ENCODE data around the gene FGF18. TPM values are rescaled to one million over a fixed set of nuclear protein-coding genes. Genes with fewer than 3 reads are reported as not detected.
"Not testable (repeated sequence)": the region's sequence is repeated elsewhere in the genome, so short reads cannot be mapped to it uniquely, and the experiment has no call there.

The FGF18 gene, protein sequence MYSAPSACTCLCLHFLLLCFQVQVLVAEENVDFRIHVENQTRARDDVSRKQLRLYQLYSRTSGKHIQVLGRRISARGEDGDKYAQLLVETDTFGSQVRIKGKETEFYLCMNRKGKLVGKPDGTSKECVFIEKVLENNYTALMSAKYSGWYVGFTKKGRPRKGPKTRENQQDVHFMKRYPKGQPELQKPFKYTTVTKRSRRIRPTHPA
- total RNA-seq: under 1 TPM; 0.68 to 0.79 TPM
- polyA plus RNA-seq (ENCODE audit: insufficient read depth, low read depth, low replicate concordance): 1.6 TPM
- long read RNA-seq, donor 1, transcript FGF18-201 (5 exons, 1,986 nt): major isoform, 6 of 6 reads
- long read RNA-seq, donor 1, partial matches to known transcripts: 0 of 6 reads
- long read RNA-seq, donor 1, other reads (novel, unspliced or antisense): 0 of 6 reads
- long read RNA-seq, donor 2, partial matches to known transcripts: 0 of 1 reads
- long read RNA-seq, donor 2, other reads (novel, unspliced or antisense): 0 of 1 reads

DNA sequence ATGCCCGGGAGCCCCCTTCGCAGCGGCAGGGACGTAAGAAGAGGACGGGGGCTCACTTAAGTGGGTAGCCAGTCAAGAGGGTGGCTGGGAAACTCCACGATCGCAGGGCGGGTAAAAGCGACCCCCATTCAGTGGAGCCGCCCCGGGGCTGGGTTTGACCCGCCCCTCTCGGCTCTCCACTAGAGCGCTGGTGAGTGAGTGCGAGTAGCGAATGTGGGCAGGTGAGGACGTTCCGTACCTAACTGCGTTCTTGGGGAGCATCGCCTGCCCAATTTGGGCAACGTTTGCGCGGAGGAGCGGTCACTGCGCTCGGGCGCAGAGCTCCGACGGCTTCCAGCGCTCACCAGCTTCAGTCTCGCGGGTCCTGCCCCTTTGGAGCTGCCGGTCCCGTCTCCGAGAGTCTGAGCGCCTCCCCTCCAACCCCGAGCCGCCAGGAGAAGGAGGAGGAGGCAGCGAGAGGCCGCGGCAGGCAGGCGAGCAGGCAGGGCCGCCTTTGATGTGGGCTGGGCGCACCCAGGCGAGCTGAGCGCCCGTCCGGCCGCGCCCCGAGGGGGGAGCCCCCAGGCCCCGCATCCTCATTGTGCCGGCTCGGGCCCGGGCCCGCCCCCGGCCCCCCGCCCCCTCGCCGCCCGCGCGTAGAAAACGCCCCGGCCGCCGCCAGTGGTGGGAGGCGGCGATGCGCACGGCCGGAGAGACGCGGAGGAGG, at the start of gene FGF18:
FGF18 (plus strand) TSS at position 666 of the 706 bp plus-strand sequence. CDS start 553 bp downstream, outside the sequence.
- Histone ChIP-seq H3K27ac (no peak within 1 kb of the TSS), H3K9me3 (no peaks in the 10 kb centered on the region), H3K4me1 (peaks cover 20% of the 10 kb centered on the region), H3K4me3 (peak within 1 kb of the TSS; percentile 42 to 49), H3K27me3 (no peaks in the 10 kb centered on the region), H3K36me3 (ENCODE audit: low read depth, missing control alignments) (no peaks in the 10 kb centered on the region)
- DNase-seq: peak; percentile 32
- TF ChIP-seq, protein P1, sequence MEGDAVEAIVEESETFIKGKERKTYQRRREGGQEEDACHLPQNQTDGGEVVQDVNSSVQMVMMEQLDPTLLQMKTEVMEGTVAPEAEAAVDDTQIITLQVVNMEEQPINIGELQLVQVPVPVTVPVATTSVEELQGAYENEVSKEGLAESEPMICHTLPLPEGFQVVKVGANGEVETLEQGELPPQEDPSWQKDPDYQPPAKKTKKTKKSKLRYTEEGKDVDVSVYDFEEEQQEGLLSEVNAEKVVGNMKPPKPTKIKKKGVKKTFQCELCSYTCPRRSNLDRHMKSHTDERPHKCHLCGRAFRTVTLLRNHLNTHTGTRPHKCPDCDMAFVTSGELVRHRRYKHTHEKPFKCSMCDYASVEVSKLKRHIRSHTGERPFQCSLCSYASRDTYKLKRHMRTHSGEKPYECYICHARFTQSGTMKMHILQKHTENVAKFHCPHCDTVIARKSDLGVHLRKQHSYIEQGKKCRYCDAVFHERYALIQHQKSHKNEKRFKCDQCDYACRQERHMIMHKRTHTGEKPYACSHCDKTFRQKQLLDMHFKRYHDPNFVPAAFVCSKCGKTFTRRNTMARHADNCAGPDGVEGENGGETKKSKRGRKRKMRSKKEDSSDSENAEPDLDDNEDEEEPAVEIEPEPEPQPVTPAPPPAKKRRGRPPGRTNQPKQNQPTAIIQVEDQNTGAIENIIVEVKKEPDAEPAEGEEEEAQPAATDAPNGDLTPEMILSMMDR (IDR thresholded peaks at IDR 0.05): no peak
- no peak for TF ChIP-seq POLR2A (IDR thresholded peaks at IDR 0.05)
- 0% methylated on average over 38 of the region's 74 CpGs; no CpG with 5 or more reads in 1 of the 2 donors for WGBS, 2 donors
- intact Hi-C loops (cut with DNase I; ENCODE audit: low total_unique reads): no loop called here

DNA sequence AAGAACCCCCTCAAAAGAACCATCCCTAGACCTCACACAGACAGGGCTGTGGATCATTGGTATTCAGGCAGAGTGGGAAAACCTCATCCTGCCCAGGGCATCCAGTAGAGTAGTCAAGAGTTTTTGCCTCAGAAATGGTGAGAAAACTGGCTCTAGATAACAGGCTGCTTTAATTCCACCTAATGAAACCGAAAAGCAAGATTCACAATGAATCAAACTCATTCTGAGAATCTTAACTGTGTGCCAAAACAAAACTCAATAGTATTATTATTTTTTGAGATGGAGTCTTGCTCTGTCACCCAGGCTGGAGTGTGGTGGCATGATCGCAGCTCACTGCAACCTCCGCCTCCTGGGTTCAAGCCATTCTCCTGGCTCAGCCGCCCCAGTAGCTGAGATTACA, 49.5 kb upstream of the FGF18 start:
- no peaks in the 10 kb centered on the region for H3K4me1 ChIP-seq
- no peak for TF ChIP-seq POLR2A (IDR thresholded peaks at IDR 0.05)
- TF ChIP-seq, protein P1 (IDR thresholded peaks at IDR 0.05): no peak
- no peaks in the 10 kb centered on the region for H3K9me3 ChIP-seq
- WGBS, 2 donors: 90 to 93% methylated on average over 4 of the region's 4 CpGs
- intact Hi-C loops (cut with DNase I; ENCODE audit: low total_unique reads): no loop called here
- H3K4me3 ChIP-seq: no peak overlapping the region
- no peak overlapping the region for H3K27ac ChIP-seq
- no peaks in the 10 kb centered on the region for H3K27me3 ChIP-seq
- no peaks in the 10 kb centered on the region for H3K36me3 ChIP-seq (ENCODE audit: low read depth, missing control alignments)
- DNase-seq: no peak

DNA sequence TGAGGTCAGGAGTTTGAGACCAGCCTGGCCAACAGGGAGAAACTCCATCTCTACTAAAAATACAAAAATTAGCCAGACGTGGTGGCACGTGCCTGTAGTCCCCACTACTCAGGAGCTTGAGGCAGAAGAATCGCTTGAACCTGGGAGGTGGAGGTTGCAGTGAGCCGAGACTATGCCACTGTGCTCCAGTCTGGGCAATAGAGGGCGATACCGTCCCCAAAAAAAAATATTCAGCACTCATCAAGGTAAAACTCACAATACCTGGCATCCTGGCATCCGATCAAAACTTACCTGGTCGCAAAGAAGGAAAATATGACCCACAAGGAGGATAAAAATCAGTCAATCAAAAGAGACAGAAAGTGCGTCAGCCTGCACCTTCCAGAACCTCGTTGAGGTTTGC, 48.6 kb upstream of the FGF18 start:
- WGBS, 2 donors: 63 to 74% methylated on average over 10 of the region's 10 CpGs
- H3K36me3 ChIP-seq (ENCODE audit: low read depth, missing control alignments); H3K4me1 ChIP-seq; DNase-seq; H3K4me3 ChIP-seq; H3K27me3 ChIP-seq; intact Hi-C loops (cut with DNase I; ENCODE audit: low total_unique reads); H3K9me3 ChIP-seq; H3K27ac ChIP-seq: not testable (repeated sequence)

DNA sequence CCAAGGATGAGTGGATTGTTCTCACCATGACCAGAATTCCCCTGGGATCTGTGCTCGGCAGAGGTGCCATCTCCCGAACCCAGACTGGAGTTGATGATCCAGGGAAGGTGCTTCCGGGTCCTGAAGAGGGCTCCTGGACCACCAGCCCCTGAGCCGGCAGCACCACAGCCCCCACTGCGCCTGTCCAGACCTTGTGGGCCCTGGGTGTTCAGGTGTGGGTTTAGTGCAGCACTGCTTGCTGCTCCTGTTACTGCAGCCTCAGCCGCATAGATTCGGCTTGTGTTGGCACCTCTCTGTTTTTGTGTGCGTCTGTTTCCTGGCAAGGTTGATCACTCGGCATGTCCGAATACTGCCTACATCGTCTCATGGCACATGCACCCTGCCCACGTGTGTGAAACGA, 48.1 kb upstream of the FGF18 start:
- H3K4me1 ChIP-seq: no peaks in the 10 kb centered on the region
- no peak for DNase-seq
- WGBS, 2 donors: 88% methylated on average over 13 of the region's 13 CpGs
- H3K27me3 ChIP-seq: no peaks in the 10 kb centered on the region
- intact Hi-C loops (cut with DNase I; ENCODE audit: low total_unique reads): no loop called here
- H3K27ac ChIP-seq: no peak overlapping the region
- no peaks in the 10 kb centered on the region for H3K9me3 ChIP-seq
- H3K36me3 ChIP-seq (ENCODE audit: low read depth, missing control alignments): no peaks in the 10 kb centered on the region
- TF ChIP-seq, protein P1 (IDR thresholded peaks at IDR 0.05): no peak
- no peak for TF ChIP-seq POLR2A (IDR thresholded peaks at IDR 0.05)
- no peak overlapping the region for H3K4me3 ChIP-seq

DNA sequence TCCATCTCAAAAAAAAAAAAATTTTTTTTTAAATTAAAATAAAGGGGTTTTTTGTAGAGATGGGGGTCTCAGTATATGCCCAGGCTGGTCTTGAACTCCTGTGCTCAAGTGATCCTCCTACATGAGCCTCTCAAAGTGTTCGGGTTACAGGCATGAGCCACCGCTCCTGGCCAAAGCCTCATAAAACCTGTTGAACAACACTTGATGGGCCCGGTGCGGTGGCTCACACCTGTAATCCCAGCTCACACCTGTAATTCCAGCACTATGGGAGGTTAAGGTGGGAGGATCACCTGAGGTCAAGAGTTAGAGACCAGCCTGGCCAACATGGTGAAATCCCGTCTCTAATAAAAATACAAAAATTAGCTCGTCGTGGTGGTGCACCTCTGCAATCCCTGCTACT, 39.5 kb upstream of the FGF18 start:
- Histone ChIP-seq H3K36me3 (ENCODE audit: low read depth, missing control alignments) (no peaks in the 10 kb centered on the region), H3K9me3 (no peaks in the 10 kb centered on the region), H3K27ac (no peak overlapping the region), H3K4me3 (no peak overlapping the region), H3K4me1 (no peaks in the 10 kb centered on the region), H3K27me3 (no peaks in the 10 kb centered on the region)
- TF ChIP-seq, protein P1 (IDR thresholded peaks at IDR 0.05): no peak
- no peak for TF ChIP-seq POLR2A (IDR thresholded peaks at IDR 0.05)
- DNase-seq: no peak
- WGBS, 2 donors: 88 to 92% methylated on average over 7 of the region's 7 CpGs
- intact Hi-C loops (cut with DNase I; ENCODE audit: low total_unique reads): no loop called here

DNA sequence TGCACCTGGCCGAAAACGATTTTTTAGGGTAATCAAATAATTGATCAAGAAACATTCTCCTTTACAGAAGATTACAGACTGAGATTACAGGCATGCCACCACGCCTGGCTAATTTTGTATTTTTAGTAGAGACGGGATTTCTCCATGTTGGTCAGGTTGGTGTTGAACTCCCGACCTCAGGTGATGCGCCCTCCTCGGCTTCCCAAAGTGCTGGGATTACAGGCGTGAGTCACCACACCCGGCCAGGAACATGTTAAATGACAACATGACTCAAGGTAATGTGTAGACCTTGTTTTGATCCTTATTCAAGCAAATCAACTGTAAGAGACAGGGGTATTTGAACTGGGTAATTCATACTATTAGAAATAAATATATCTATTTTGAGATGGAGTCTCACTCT, 35.0 kb upstream of the FGF18 start:
- H3K27me3 ChIP-seq; H3K36me3 ChIP-seq (ENCODE audit: low read depth, missing control alignments); intact Hi-C loops (cut with DNase I; ENCODE audit: low total_unique reads); DNase-seq; H3K27ac ChIP-seq; H3K4me1 ChIP-seq; H3K9me3 ChIP-seq; H3K4me3 ChIP-seq: not testable (repeated sequence)
- WGBS, 2 donors: 89% methylated on average over 9 of the region's 9 CpGs

DNA sequence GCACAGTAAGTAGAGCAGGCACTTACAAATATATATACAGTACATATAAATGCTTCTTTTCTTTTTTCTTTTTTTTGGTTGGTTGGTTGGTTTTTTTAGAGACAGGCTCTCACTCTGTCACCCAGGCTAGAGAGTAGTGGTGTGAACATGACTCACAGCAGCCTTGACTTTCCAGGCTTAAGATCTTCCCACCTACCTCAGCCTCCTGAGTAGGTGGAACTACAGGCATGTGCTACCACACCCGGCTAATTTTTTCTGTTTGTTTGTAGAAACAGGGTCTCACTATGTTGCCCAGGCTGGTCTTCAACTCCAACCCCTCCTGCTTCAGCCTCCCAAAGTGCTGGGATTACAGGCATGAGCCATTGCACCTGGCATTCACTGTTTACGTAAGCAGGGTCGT, 34.4 kb upstream of the FGF18 start:
- H3K27me3 ChIP-seq; intact Hi-C loops (cut with DNase I; ENCODE audit: low total_unique reads); H3K4me3 ChIP-seq; H3K27ac ChIP-seq; H3K36me3 ChIP-seq (ENCODE audit: low read depth, missing control alignments); H3K9me3 ChIP-seq; DNase-seq: not testable (repeated sequence)
- H3K4me1 ChIP-seq: peaks cover 12% of the 10 kb centered on the region
- WGBS, 2 donors: 80 to 81% methylated on average over 3 of the region's 3 CpGs
